Tibial nerve (tissue), 4 donors: ENCODE data around the gene MAPK8.

Experiments used
- EP300 ChIP-seq, 2 donors: sonication (generic); formaldehyde crosslinking; IDR thresholded peaks; one replicate each; pipeline ENCODE4 v1.6.1; 2017; ENCODE audit warnings: antibody characterized with exemption in 2 of 2, mild to moderate bottlenecking in 1 of 2
- TF ChIP-seq, protein P1 (sequence below), 5 experiments: fragments of 200-600 bp in 3 of 5; fragments of 450-650 bp in 2 of 5; sonication (generic) in 3 of 5; IDR thresholded peaks; one replicate each; pipeline ENCODE4 v1.5.1; 2016 to 2019; ENCODE audit warnings: antibody characterized with exemption in 5 of 5, mild to moderate bottlenecking in 3 of 5, moderate library complexity in 2 of 5

DNA sequence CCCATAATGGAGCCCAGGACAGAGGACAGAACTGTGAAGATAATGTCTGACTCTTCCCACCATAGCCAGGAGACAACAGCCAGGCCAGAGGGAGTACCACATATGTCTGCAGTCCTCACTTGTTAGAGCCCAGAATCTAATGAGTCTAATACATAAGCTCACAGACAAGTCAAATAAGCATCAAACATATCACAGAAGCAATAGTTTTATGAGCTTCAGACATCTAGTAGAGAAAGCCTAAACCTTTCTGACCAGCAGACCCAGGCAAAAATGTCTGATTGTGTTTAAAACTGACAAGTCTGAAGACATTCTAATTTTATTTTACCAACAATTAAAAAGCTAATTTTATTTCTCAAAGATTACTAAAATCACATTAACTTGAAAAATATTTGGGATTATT is 75.5 kb downstream of the MAPK8 start:
- TF ChIP-seq, protein P1, sequence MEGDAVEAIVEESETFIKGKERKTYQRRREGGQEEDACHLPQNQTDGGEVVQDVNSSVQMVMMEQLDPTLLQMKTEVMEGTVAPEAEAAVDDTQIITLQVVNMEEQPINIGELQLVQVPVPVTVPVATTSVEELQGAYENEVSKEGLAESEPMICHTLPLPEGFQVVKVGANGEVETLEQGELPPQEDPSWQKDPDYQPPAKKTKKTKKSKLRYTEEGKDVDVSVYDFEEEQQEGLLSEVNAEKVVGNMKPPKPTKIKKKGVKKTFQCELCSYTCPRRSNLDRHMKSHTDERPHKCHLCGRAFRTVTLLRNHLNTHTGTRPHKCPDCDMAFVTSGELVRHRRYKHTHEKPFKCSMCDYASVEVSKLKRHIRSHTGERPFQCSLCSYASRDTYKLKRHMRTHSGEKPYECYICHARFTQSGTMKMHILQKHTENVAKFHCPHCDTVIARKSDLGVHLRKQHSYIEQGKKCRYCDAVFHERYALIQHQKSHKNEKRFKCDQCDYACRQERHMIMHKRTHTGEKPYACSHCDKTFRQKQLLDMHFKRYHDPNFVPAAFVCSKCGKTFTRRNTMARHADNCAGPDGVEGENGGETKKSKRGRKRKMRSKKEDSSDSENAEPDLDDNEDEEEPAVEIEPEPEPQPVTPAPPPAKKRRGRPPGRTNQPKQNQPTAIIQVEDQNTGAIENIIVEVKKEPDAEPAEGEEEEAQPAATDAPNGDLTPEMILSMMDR (IDR thresholded peaks at IDR 0.05): no peak
- TF ChIP-seq EP300 (IDR thresholded peaks at IDR 0.05): no peak
